Measurements from ENCODE around the gene CCDC89. TPM values are rescaled to one million over a fixed set of nuclear protein-coding genes. Genes with fewer than 3 reads are reported as not detected.
A peak's percentile ranks its signal among the peaks of the same experiment; 100 is the strongest.

CCDC89 gene
- total and polyA plus RNA-seq, 2 of the 13 experiments (the other 11 are each of a cell fraction or from before 2014, with no cell fraction given) = 0.13 to 0.38 TPM

DNA sequence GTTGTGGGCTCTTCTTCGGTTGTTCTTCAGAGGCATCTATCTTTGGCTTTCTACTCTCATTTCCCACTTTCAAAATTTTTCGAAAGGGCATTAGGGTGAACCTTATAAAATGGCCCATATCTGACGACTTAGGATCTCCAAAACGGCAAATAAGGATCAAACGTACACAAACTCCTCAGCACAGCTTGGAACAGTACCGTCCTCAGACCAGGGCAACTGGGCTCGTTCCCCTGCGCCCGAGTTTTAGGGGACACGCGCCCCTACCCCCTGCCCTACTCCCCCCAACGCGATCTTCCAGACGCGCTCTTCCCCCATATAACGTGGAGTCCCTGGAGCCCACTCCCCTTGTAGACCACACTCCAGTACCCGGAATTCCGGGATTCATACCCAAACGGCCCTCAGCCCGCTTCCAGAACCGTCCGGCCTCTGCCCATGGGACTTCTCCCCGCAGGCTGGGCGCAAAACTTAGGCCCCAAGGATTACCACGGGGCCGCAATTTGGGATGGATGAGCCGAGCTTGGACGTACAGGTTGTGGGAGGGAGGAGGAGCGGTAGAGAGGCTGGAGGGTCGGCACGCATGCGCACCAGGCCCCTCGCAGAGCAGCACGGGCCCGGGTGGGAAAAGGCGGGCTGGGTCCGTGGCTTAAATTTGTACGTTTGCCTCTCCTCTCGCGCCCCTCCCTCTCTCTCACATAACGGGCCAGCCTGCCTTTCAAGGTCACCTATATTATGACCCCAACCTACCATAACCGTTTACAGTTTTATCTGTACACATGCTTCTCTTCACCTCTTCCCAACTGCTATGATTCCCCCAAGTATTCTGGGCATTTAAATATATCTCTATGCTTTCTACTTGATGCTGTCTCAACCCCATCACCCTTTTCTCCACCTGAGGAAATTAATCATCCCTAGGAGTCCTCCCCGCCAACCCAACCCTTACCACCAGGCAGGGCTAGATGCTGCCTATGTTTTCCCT lies 3.4 kb downstream of the CCDC89 start (continued):
- TF ChIP-seq, protein P1, sequence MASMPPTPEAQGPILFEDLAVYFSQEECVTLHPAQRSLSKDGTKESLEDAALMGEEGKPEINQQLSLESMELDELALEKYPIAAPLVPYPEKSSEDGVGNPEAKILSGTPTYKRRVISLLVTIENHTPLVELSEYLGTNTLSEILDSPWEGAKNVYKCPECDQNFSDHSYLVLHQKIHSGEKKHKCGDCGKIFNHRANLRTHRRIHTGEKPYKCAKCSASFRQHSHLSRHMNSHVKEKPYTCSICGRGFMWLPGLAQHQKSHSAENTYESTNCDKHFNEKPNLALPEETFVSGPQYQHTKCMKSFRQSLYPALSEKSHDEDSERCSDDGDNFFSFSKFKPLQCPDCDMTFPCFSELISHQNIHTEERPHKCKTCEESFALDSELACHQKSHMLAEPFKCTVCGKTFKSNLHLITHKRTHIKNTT (CRISPR knock-in tag; IDR thresholded peaks at IDR 0.05) = no peak
- TF ChIP-seq CCDC6 (CRISPR knock-in tag; IDR thresholded peaks at IDR 0.05) (no peak), RFXANK (CRISPR knock-in tag; IDR thresholded peaks at IDR 0.05) (no peak), ZBTB21 (CRISPR knock-in tag; IDR thresholded peaks at IDR 0.05) (no peak), ADNP (CRISPR knock-in tag; IDR thresholded peaks at IDR 0.05) (no peak), ZNF335 (CRISPR knock-in tag; IDR thresholded peaks at IDR 0.05) (no peak), STAG1 (CRISPR knock-in tag; IDR thresholded peaks at IDR 0.05) (no peak), IRX3 (CRISPR knock-in tag; IDR thresholded peaks at IDR 0.05; ENCODE audit: borderline replicate concordance, low read depth) (no peak), KDM6A (CRISPR knock-in tag; IDR thresholded peaks at IDR 0.05; ENCODE audit: low read depth) (no peak), ESRRA (CRISPR knock-in tag; IDR thresholded peaks at IDR 0.05; ENCODE audit: low read depth) (no peak), ZFX (CRISPR knock-in tag; IDR thresholded peaks at IDR 0.05; ENCODE audit: low read depth) (peak; percentile 51; the same call in 1 of the 2 replicates)
- TF ChIP-seq, protein P2, sequence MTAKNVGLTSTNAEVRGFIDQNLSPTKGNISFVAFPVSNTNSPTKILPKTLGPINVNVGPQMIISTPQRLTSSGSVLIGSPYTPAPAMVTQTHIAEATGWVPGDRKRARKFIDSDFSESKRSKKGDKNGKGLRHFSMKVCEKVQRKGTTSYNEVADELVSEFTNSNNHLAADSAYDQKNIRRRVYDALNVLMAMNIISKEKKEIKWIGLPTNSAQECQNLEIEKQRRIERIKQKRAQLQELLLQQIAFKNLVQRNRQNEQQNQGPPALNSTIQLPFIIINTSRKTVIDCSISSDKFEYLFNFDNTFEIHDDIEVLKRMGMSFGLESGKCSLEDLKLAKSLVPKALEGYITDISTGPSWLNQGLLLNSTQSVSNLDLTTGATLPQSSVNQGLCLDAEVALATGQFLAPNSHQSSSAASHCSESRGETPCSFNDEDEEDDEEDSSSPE (CRISPR knock-in tag; IDR thresholded peaks at IDR 0.05) = peak; percentile 37; the same call in 1 of the 2 replicates
- TF ChIP-seq, protein P3, sequence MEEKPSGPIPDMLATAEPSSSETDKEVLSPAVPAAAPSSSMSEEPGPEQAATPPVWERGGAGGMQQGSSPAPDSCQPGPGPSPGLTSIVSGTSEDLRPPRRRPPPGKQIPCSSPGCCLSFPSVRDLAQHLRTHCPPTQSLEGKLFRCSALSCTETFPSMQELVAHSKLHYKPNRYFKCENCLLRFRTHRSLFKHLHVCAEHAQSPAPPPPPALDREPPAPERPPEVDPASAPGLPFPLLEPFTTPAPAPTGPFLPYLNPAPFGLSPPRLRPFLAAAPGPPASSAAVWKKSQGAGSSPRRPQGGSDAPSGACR (CRISPR knock-in tag; IDR thresholded peaks at IDR 0.05) = no peak
- TF ChIP-seq, protein P4, sequence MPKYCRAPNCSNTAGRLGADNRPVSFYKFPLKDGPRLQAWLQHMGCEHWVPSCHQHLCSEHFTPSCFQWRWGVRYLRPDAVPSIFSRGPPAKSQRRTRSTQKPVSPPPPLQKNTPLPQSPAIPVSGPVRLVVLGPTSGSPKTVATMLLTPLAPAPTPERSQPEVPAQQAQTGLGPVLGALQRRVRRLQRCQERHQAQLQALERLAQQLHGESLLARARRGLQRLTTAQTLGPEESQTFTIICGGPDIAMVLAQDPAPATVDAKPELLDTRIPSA (CRISPR knock-in tag; IDR thresholded peaks at IDR 0.05; ENCODE audit: borderline replicate concordance) = 0 out of 2 replicates have a peak, but pooled peaks have one; percentile 56
- TF ChIP-seq, protein P5, sequence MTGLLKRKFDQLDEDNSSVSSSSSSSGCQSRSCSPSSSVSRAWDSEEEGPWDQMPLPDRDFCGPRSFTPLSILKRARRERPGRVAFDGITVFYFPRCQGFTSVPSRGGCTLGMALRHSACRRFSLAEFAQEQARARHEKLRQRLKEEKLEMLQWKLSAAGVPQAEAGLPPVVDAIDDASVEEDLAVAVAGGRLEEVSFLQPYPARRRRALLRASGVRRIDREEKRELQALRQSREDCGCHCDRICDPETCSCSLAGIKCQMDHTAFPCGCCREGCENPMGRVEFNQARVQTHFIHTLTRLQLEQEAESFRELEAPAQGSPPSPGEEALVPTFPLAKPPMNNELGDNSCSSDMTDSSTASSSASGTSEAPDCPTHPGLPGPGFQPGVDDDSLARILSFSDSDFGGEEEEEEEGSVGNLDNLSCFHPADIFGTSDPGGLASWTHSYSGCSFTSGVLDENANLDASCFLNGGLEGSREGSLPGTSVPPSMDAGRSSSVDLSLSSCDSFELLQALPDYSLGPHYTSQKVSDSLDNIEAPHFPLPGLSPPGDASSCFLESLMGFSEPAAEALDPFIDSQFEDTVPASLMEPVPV (CRISPR knock-in tag; IDR thresholded peaks at IDR 0.05) = no peak
- TF ChIP-seq, protein P6, sequence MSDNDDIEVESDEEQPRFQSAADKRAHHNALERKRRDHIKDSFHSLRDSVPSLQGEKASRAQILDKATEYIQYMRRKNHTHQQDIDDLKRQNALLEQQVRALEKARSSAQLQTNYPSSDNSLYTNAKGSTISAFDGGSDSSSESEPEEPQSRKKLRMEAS (IDR thresholded peaks at IDR 0.05) = peak; percentile 60; the same call in 1 of the 2 replicates
- TF ChIP-seq, protein P7, sequence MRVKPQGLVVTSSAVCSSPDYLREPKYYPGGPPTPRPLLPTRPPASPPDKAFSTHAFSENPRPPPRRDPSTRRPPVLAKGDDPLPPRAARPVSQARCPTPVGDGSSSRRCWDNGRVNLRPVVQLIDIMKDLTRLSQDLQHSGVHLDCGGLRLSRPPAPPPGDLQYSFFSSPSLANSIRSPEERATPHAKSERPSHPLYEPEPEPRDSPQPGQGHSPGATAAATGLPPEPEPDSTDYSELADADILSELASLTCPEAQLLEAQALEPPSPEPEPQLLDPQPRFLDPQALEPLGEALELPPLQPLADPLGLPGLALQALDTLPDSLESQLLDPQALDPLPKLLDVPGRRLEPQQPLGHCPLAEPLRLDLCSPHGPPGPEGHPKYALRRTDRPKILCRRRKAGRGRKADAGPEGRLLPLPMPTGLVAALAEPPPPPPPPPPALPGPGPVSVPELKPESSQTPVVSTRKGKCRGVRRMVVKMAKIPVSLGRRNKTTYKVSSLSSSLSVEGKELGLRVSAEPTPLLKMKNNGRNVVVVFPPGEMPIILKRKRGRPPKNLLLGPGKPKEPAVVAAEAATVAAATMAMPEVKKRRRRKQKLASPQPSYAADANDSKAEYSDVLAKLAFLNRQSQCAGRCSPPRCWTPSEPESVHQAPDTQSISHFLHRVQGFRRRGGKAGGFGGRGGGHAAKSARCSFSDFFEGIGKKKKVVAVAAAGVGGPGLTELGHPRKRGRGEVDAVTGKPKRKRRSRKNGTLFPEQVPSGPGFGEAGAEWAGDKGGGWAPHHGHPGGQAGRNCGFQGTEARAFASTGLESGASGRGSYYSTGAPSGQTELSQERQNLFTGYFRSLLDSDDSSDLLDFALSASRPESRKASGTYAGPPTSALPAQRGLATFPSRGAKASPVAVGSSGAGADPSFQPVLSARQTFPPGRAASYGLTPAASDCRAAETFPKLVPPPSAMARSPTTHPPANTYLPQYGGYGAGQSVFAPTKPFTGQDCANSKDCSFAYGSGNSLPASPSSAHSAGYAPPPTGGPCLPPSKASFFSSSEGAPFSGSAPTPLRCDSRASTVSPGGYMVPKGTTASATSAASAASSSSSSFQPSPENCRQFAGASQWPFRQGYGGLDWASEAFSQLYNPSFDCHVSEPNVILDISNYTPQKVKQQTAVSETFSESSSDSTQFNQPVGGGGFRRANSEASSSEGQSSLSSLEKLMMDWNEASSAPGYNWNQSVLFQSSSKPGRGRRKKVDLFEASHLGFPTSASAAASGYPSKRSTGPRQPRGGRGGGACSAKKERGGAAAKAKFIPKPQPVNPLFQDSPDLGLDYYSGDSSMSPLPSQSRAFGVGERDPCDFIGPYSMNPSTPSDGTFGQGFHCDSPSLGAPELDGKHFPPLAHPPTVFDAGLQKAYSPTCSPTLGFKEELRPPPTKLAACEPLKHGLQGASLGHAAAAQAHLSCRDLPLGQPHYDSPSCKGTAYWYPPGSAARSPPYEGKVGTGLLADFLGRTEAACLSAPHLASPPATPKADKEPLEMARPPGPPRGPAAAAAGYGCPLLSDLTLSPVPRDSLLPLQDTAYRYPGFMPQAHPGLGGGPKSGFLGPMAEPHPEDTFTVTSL (CRISPR knock-in tag; IDR thresholded peaks at IDR 0.05; ENCODE audit: borderline replicate concordance) = no peak

Data from HepG2 (cell line).